Inflammatory macrophage treated with lipopolysaccharide for 1 hour (primary cell): ENCODE data around the gene SOBP.

Experiments
- DNase-seq, 2 donors: peaks; one replicate each; pipeline ENCODE4 v3.0.0-alpha.2; 2020 to 2022

Gene SOBP

DNA sequence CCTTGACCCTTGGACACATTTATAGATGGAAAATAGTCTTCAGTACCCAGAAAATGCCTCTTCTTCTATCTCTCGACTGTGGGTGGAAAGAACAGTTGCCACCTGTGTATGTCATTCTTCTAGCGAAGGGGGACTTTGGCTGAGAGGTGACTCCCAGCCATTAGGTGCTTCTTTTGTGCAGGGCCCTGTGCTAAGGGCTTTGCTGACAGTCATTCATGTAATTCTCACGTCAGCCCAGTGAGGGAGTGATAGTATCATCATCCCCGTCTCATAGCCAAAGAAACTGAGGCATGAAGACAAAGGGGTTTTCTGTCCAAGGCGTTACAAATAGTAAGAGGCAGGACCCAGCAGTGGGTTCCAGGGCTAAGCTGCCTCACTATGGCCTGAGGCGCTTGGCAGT lies 173.4 kb downstream of the SOBP start:
- no peak for DNase-seq

DNA sequence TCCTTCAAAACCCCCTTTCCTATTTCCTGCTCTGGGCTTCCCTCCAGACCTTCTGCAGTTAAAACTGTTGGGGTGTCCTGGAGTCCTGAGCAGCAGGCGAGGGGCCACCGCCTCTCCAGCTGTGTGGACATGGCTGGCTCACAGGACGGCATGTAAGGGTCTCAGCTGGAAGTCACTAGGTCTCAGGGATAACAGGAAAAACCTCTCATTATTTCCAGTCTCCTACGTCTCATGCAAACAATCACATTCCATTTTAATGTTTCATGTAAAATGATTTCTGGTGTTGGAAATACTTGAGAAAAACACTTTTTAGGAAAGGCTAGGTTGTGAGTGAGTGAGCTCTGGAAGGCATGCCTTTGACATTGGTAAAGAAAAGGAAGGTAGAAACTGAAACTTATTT lies 175.5 kb downstream of the SOBP start:
- no peak for DNase-seq

DNA sequence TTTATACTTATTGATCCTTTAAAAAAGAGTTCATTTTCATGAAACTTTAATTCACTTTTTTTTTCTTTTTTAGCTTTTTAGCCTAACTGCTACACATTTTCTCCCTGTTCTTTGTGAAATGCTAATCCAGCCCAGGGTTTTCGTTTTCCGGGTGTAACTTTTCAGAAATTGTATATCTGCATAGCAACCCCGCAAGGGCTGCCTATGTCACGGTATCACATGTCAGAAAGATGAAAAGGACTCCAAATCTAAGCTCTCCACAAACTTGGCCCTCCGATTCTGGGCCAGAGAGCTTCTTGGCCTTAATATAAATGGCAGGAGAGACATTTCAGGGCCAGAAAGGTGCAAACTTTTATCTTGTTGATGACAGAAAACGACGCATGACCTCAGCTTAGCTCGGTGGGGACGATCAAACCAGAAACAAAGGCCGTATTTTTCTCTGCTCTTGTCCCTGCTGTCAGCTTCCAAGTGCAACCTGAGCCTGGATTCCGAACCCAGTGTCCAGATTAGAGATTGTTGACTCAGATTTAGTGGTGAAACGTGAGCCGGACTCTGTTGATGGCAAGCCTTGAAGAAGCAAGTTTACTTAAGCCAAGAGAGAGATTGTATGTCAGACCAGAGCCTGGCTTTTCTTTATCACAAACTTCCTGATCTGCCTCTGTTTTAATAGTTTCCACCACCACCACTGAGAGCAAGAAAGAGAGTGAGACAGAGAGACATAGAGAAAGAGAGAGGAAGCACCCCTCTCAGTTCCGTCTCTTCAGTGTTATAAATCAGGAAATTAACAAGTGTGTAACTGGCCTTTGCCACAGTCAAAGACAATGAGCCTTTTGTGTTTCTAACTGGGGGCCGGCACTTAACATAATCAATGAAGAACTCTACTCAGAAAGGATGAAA lies 176.4 kb downstream of the SOBP start:
- no peak for DNase-seq

DNA sequence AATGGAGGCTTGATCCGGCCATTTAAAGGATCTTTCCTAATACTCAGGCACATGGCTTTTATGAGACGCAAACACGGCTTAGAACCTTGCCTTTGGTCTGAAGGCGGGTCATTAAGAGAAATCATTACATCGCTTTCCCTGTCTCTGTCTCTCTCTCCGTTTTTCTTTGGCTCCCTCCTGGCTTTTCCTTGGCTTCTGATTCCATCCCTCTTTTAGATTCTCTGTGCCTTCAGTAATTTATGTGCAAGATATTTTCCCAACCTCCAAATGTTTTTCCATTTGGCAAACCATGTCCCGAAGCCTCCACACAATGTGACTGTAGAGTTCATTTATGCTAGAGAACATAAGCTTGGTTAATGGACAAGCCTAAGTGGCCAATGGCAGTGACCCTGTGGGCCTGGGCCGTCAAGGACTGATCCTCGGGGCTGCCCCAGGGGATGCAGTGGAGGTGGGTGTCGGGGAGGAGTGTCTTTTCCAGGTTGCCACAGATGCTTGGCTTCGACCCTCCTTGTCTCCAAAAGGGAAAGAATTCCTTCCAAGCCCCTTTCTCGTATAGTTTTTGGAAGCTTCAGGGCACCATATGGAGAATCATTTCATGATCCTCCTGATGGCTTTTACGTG lies 177.2 kb downstream of the SOBP start:
- DNase-seq, result no peak

DNA sequence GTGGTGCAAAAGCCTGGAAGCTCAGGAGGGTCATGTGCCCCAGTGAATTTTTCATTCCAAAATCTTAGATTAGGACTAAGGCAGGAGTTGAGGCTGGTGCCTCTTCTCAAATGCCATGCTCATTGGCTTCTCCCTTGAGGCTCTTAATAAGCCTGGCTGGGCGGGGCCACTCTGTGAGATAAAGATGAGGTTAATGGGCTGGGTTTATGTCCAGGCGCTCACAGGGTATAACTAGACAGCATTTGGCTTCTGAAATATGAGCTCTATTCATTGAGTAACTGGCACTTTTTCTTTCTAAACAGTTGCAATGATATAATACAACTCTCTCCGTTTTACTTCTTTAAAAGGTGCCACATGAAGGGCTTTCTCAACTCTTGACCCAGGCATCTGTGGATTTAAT lies 177.9 kb downstream of the SOBP start:
- DNase-seq, result no peak

DNA sequence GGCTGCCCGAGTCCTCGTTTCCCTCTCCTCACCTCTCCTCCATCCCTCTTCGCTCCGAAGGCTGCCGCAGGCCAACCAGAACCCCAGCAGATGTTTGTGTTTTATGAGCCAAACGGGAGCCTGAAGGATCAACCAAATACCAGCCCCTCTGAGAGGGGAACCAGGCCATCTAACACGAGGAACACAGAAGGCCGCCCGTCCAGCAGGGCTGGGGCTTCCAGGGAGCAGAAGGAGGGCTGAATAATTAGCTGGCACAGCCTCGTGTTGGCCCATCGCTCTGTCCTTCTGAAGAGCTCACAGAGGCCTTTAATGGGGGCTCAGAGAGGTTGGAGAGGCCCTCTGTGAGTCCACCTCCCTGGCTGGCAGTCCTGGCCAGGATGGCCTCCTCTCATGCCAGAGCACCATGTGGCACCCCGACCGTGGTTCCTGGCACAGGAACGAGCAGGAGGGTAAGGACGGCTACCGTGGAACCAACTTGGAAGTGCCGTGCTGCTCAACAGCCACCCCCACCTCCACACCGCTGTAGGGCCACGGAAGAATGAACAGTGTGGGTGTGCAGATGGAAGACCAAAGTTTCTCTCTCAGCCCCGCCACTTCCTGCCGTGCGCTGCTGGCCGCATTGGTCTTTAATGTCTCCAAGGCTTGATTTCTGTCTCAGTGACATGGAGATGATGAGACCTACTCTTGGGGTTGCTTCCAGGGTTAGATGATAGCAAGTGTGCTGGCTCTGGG lies 179.0 kb downstream of the SOBP start:
- no peak for DNase-seq

DNA sequence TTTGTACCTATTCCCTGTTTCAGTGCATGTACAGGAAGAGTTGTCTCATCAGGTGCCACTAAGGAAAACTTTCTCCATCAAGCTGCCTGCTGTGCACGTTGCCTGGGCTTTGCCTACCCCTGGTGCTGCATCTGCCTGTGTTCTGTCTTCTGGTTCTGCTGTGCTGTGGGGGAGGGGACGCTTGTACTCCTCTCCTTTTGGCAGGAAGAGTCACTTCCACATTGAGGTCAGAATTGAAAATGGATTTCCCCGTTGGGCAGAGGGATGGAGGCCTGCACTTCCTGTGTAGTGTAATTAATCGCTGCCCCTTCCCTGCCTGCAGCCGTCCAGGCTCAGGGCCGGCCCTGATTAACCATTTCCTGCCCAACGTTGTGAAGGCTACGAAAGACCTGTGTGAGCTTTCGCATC lies 180.9 kb downstream of the SOBP start:
- DNase-seq, result peak; percentile 86

DNA sequence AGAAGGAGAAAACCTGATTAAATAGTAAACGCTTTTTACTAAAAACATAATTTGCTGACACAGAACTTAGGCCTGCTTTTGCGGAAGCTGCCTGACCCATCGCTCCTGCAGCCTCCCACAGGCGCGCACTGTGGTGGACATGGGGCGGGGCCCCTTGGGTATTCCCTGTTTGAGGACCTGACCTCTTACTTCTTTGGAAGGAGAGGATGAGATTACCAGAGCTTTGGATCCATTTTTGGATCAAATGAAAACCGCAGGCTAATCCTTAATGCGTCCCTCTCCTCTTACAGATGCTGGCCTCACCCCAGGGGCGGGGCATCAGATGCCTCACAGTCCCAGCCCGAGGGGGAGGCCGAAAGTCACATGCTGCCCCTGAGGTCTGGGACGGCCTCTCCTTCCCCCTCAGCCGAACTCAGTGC lies 183.2 kb downstream of the SOBP start:
- peak in 1 of 2 donors; percentile 36 for DNase-seq

DNA sequence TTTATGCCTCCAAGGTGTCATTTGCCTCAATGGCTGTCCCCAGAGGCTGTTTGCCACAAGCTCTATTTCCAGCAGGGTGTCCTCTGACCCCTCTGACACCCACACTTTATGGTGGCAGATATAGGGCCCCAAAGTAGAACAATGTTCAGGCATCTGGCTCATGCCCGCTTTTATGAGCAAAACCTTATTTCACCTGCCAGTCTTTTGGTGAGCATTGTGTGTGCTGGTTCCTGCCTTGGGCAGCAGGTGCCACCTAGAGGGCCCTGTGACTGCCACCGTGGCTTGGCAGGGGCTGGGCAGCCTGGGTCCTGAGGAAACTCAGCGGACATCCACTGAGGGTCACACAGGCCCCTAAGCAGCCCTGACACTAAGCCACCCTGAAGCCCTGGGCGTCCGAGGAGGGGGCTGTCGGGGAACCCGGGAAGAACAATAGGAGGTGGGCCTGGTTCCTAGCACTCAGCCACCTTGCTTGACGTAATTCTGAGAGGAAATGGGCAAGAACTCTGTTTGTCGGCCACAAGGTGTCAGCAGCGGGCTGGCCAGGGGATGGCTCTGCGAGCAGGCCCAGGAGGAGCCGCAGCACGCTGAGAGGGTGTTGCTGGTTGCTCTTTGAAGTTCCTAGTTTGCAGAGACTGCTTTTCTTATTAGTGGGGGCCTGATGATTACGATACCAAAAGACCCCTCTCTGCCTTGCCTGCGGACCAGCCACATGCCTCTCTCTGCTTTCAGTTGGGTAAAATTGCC lies 185.2 kb downstream of the SOBP start:
- DNase-seq, result peak; percentile 64 to 81

DNA sequence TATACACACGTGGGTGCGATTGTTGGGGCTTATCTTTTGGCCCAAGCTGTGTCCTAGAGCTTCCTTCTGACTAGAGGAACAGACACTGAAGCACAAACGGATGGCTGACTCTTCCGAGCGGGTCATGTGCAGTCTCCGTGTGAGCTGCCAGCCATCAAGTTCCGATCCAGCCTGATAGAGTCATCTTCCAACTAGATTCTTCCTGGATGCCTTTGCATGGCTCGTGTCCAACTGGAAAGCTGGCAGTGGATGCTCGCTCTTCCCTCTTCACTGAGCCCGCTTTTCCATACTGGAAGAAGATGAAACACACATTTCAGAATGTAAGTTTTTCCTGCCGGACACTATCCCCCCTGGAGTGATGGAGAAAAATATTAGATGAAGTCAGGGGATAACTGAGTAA lies 186.1 kb downstream of the SOBP start:
- DNase-seq, result no peak

DNA sequence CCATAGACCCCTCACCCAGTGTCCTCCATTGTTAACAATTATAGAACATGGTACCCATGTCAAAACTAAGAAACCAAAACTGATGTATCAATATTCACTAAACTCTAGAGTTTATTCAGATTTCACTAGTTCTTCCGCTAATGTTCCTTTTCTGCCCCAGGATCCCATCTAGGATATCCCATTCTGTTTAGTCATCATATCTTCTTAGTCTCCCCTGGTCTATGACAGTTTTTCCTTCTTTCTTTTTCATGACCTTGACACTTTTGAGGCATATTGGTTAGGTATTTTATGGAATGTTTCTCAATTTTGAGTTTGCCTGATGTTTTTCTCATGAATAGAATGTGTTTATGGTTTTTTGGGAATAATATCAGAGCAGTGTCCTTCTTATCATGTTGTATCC lies 187.5 kb downstream of the SOBP start:
- no peak for DNase-seq

DNA sequence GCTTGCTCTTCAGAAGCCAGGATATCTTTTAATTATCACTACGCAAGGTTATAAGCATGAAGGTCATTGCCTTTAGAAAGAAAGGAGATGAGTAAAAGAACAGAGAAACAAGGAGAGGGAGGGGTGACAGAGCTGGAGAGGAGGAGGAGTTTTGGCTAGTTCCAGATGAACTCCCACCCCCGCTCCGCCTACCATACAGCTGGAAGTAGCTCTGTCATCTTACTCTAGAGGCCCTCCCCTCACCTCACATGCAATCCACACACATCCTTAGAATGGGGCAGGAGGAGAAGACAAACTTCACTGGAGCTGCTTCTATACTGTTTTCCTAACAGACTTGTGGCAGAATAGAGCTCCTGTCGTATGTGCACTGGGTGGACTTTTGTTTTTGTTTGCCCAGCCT lies 189.5 kb downstream of the SOBP start:
- no peak for DNase-seq

DNA sequence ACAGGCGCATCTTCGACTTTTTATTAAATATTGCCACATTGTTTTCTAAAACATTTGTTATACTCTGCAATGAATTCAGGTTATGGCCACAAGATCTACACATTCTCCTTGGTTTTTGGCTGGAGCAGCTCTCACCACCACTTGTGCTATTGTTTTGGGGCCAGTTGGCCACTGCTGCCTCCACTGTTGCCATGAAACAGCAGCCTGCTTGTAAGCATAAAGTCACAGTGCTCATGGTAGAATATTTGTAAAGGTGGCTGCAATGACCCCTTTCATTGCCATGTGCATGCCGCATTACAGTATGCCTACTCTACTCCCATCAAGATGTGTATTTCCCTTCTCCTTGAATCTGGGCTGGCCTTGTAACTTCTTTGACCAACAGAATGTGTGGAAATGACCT lies 192.8 kb downstream of the SOBP start:
- no peak for DNase-seq

DNA sequence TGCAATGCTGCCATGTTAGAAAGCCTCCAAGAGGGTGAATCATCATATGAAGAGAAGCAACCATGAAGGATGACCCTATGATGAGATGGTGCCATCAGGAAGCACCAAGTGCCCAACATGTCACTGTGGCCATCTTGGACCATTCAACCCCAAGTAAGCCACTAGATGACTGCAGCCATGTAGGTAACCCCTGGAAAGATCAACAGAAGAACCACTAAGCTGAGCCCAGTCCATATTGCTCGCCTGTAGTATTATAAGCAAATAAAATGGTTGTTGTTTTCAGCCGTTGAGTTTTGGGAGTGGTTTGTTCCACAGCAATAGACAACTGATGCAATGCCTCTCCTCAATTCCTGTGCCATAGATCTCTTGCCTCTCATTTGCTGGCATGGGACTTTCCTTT lies 193.3 kb downstream of the SOBP start:
- no peak for DNase-seq

DNA sequence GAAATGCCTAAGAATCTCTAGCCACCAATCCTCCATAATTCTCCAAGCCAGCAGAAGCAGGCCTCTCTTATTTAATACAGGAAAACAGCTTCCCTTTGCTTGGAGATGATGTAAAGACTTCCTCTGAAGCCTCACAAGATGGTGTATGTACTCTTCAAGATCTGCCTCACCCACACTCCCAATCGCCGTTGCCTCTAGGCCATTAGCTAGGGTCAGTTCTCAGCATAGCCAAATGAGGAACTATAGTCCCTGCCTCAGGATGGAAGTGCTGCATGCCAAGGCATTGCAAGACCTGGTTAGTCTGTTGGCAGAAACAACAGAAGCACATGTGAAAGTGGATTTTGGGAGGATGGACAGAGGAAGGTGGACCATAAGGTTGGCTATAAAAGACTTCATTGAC lies 195.1 kb downstream of the SOBP start:
- DNase-seq, result peak; percentile 32 to 61

DNA sequence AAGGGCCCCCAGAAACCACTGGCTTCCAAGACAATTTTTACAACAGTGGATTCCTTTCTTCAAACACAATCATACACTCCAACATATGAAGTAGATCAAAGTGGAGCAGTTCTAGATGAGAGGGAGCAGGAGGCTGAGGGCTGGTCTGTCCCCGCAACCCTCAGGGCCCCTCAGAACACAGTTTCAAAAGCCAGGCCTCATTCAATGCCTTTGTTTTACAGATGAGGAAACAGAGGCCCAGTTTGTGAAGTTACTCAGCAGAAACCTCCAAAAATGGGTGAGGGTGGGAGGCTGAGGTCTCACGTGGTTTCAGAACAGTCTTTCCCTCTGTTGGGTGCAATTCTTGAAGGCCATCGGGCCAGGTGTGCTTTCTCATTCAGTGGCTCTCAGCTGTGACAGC lies 199.3 kb downstream of the SOBP start:
- DNase-seq, result no peak

DNA sequence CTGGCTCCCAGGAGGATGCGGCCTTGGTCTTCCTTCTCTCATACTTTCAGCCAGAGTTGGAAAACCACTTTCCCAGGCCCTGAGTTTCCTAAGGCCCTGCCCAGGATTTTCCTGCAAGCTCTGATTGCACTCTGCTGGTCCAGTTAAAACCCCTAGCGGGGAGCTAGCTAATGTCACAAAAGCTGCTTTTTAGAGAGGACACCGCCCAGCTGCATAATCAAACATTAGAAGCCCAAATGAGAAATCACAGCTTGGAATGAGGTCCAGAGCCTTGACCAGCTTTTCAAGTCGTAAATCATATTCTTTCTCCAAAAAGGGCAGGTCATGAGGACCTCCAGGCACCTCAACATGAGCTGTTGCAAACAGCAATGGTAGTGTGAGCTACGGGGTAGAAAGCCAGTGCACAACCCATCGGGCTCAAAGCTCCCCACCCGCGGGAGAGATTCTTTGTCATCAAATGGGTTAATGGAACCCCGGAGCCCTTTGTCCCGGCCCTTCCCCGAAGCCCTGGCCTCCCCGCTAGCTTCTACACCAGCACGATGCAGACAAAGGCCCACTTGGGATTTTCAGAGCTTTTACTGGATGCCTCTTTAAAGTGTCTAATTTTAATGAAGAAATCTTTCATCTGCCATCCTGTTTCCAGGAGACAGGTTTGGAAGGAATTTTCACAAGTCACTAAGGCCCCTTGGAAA lies 200.2 kb downstream of the SOBP start:
- no peak for DNase-seq

DNA sequence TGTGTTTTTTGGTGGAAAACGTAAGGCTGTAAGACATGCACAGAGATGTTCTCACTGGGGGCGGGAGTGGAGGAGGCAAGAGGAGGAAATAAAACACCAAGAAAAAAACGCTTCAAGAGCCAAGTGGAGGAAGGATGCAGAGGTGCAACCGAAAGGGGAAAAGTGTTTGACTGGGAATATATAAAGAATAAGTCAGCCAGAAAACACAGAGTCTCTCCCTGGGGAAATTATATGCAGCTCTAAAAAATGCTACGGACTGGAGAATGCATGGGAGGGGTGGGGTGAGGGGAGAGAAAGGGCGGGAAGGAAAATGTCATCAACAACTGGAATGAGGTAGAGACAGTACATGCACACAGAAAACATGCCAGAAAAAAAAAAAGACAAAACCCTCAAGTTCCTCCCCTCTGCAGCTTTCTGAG lies 200.7 kb downstream of the SOBP start:
- no peak for DNase-seq

DNA sequence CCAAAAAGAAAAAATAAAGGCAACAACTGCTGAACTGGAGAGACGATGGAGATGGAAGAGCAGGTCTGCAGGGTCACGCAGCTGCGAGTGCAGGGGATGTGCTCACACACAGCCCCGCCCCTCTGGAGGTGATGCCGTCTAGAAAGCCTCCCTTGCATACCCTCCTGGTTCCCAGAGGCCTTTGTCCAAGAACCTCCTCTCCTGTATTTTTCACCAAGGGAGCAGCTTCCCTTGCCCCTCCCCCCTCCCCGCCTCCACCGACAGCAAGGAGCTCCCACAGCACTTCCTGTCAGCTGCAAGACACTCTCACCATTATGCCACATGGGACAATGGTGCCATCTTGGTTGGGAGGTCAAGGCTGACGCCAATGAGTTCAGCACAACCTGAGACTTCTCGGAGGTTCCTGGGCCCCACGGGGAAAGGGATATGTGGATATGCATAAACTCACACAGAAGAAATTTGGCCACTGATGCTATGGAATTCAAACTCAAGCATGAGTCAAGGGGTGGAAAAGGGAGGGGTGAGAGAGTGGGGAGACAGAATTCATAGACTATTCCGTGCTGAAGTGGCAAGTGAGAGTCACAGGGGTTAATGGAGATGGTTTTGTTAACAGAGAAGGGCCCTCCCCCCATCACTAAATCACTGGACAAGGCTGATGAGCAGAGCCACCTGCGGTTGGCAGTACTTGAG lies 201.3 kb downstream of the SOBP start:
- DNase-seq, result no peak

DNA sequence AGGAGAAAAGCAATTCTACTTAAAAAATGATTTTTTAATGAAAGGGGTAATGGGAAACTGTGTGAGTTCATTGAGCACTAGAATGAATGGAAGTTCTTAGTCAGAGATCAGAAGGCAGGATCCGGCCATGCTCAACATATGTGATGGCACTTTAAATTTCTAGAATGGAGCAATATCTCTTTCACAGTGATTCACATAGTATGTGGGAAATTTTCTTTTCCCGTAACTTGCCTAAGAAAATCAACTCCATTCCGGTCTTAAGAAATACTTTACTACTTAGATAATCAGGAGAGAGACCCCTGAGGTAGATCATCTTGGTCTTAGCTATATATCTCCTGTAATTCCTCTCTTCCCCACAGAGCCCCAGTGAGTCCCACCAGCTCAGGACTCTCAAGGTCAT lies 202.4 kb downstream of the SOBP start:
- peak in 1 of 2 donors; percentile 7 for DNase-seq

DNA sequence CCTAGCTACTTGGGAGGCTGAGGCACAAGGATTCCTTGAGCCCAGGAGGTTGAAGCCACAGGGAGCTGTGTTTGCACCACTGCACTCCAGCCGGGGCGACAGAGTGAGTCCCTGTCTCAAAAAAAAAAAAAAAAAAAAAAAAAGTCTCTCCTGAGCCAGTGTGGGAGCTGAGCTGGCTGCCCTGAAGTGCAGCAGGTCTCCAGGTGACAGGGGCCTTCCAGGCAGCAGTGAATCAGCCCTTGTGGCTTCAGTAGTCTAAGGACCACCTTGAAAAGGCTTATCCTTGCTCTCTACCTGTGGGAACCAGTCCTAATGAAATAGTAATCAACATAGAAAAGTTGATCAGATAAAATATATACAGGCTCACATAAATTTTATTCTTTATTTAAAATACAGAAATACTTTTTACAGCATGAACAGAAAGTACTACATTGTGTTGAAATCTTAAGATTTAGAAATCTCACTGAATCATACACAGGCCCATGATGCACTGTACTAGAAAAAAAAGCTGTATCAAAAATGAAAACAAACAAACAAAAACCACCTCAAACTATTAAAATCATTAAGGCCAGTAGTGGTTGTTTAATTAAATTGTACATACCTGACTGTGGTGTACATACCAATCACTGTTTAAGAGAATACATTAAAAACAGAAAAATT lies 205.3 kb downstream of the SOBP start:
- DNase-seq, result peak; percentile 32 to 52
